Mammary epithelial cell (primary cell): ENCODE data around the gene LTBP3.

Experiments
- CTCF ChIP-seq, 2 donors: IDR thresholded peaks in 1 of 2; conservative IDR thresholded peaks in 1 of 2; 2 replicates each; pipeline ENCODE4 v1.5.1; 2011 to 2012; ENCODE audit warnings: inconsistent platforms in 2 of 2, low read length in 2 of 2, mild to moderate bottlenecking in 2 of 2, control low read depth in 1 of 2, low read depth in 1 of 2; ENCODE audit not compliant: insufficient read depth in 1 of 2; ENCODE audit errors: extremely low read depth in 1 of 2
- EZH2 ChIP-seq: IDR thresholded peaks from 2 replicates; pipeline ENCODE4 v1.6.1; 2012; ENCODE audit warnings: low read length, inconsistent platforms, borderline replicate concordance

- TF ChIP-seq CTCF (conservative IDR thresholded peaks at IDR 0.05 in 1 of 2, IDR thresholded peaks at IDR 0.05 in 1 of 2; ENCODE audit: extremely low read depth in 1 of 2, insufficient read depth in 1 of 2, low read depth in 1 of 2, low read length in 2 of 2) (no peak), EZH2 (no peak)
Observed at GRCh38 chr11:65541093-65541982, 16.8 kb downstream of the LTBP3 start.
